Dendritic cell treated with granulocyte-macrophage colony-stimulating factor and Interleukin-4, amounts not matched to agents 40 ng/mL and 50 ng/mL, for 4 days (primary cell): Measurements from ENCODE around the gene SLC2A13.
"Not testable (repeated sequence)": the region's sequence is repeated elsewhere in the genome, so short reads cannot be mapped to it uniquely, and the experiment has no call there.

Experiments used
- H3K27ac Mint-ChIP-seq: one replicate; pipeline ENCODE4 v1.8.0; 2022; ENCODE audit warnings: mild to moderate bottlenecking, mixed read lengths
- H3K27me3 Mint-ChIP-seq: one replicate; pipeline ENCODE4 v1.8.0; 2022; ENCODE audit warnings: mild to moderate bottlenecking, mixed read lengths
- H3K36me3 Mint-ChIP-seq: one replicate; pipeline ENCODE4 v1.8.0; 2022; ENCODE audit warnings: low read depth, mixed read lengths
- H3K4me1 Mint-ChIP-seq: one replicate; pipeline ENCODE4 v1.8.0; 2022; ENCODE audit warnings: low read depth, mixed read lengths
- H3K4me3 Mint-ChIP-seq: one replicate; pipeline ENCODE4 v1.8.0; 2022; ENCODE audit warnings: mild to moderate bottlenecking, moderate library complexity, mixed read lengths
- H3K9me3 Mint-ChIP-seq: one replicate; pipeline ENCODE4 v1.8.0; 2022; ENCODE audit warnings: mixed read lengths
- intact Hi-C: fragments of 100-400 bp; cut with micrococcal nuclease; formaldehyde crosslinking; loops from one replicate; pipeline ENCODE4 v1.15.0; 2022

The SLC2A13 gene

DNA sequence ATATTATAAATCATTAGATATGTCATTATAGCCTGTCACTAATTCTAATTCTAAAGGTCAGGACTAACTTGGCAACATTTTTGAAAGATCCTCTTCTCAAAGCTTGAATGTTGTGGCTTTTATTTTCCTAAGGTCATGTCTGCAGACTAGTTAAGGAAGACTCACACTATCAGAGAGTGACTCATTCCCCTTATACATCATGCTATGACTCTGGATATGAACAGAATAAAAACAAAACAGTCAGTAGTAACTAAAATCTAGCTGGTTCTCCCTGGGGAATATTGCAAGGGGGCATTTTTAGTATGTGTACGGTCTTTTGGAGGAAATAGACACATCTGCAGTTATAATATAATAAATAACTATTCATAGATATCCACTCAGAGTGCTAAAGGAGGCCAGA is 170.6 kb downstream of the SLC2A13 start:
- Mint-ChIP-seq H3K36me3 (no peaks in the 10 kb centered on the region), H3K27ac (no peak overlapping the region), H3K27me3 (no peaks in the 10 kb centered on the region), H3K4me3 (no peak overlapping the region), H3K9me3 (no peaks in the 10 kb centered on the region), H3K4me1 (peaks cover 14% of the 10 kb centered on the region)
- intact Hi-C loops, result no loop called here

DNA sequence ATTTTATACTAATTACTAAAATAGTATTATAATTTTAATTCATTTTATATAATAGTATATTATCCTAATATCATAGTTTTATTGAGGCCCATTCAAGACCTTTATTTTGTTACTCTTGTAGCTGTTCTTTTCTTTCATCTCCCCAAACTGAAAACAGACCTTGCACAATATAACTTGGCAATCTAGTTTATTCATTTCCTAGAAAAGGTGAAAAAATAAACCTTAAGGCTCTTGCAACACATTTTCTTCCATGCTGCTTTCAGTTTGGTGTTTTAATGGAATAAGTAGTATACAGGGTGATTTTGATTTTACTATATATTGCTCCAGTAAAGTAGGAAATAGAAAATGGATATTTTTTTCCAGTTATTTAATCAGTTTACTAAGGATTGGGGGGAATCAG is 174.0 kb downstream of the SLC2A13 start:
- Mint-ChIP-seq H3K27me3 (no peaks in the 10 kb centered on the region), H3K4me1 (peaks cover 31% of the 10 kb centered on the region), H3K4me3 (no peak overlapping the region), H3K36me3 (no peaks in the 10 kb centered on the region), H3K27ac (no peak overlapping the region), H3K9me3 (no peaks in the 10 kb centered on the region)
- intact Hi-C loops, result no loop called here

DNA sequence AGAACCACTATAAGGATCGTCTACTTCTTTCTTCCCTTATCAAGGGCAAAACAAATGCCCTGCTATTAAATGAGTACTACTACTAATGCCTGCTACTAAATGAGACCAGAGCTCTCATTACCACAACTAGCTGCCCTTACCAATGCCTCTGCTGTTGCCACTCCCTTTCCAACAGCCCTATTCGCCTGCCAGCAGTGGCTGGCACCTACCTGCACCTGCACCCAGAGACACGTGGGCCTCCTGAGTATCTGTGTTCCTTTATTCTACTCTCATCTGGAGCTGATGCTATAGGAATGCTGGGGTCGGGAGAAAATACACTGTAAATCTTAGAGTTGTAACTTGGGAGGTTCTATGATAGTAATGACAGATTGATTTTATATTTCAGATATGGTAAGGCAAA is 174.7 kb downstream of the SLC2A13 start:
- Mint-ChIP-seq H3K36me3 (no peaks in the 10 kb centered on the region), H3K27ac (no peak overlapping the region), H3K9me3 (no peaks in the 10 kb centered on the region), H3K27me3 (no peaks in the 10 kb centered on the region), H3K4me1 (peaks cover 31% of the 10 kb centered on the region), H3K4me3 (no peak overlapping the region)
- intact Hi-C loops, result no loop called here

DNA sequence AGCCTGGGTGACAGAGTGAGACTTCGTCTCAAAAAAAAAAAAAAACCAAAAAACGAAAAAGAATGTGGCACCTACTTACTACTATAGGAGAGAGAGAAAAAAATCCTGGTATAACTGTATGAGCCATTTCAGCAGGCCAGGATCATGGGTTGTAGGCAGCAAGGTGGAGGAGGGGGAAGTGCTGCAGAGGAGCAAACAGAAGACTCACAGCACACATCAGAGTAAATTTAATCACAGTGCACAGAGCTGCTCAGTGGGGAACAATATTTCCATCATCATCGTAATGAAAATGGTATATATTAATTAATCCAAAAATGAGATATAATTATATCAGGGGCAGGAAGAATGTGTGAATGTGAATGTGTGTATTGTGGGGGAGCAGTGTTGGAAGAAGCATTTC is 175.8 kb downstream of the SLC2A13 start:
- H3K4me1 Mint-ChIP-seq, result peaks cover 31% of the 10 kb centered on the region
- no peaks in the 10 kb centered on the region for H3K27me3 Mint-ChIP-seq
- H3K9me3 Mint-ChIP-seq, result no peaks in the 10 kb centered on the region
- H3K36me3 Mint-ChIP-seq, result no peaks in the 10 kb centered on the region
- intact Hi-C loops, result no loop called here
- no peak overlapping the region for H3K27ac Mint-ChIP-seq
- no peak overlapping the region for H3K4me3 Mint-ChIP-seq

DNA sequence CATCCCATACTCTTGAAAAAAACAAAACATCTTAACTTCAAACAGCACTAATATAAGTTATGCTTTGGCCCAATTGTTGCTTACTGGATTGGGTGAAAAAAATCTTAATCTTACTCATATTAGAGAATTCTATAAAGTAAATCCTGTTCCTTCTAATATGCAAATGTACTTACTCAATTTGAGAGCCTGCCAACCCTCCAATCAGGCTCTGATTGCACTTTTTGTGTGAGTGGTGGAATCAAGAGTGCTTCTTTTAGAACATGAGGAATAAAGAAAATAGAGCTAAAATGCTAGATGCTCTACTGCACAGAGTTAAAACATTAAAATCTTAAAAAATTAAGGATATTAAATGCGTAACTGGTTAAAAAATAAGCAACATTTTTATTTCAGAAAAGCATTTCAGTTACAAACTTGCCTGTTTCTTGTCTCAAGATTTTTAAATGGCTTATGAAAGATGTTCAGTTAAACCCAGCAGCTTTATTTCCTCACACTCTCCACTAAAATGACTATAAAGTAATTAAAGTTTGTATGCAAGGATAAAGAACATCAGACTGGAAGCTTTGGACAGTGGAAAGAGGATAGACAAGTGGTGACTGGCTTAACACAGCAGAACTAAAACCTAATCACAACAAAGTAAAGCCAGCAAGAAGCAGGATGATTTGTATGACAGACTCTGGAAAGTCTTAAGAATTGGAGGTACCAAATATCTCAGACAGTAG is 177.5 kb downstream of the SLC2A13 start:
- peaks cover 33% of the 10 kb centered on the region for H3K4me1 Mint-ChIP-seq
- H3K27ac Mint-ChIP-seq, result no peak overlapping the region
- H3K9me3 Mint-ChIP-seq, result no peaks in the 10 kb centered on the region
- intact Hi-C loops, result no loop called here
- H3K4me3 Mint-ChIP-seq, result no peak overlapping the region
- no peaks in the 10 kb centered on the region for H3K36me3 Mint-ChIP-seq
- no peaks in the 10 kb centered on the region for H3K27me3 Mint-ChIP-seq

DNA sequence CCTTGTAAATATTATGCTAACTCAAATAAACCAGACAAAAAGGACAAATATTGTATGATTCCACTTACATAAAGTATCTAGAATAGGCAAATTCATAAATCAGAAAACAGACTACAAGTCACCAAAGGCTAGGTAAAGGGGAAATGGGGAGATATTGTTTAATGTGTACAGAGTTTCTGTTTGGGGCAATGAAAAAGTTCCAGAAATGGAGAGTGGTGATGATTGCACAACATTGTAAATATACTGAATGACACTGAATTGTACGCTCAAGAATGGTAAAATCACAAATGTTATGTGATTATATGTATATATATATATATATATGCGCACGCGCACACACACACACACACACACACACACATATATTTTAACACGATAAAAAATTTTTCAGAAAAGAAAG is 182.5 kb downstream of the SLC2A13 start:
- Mint-ChIP-seq H3K36me3 (no peaks in the 10 kb centered on the region), H3K9me3 (no peaks in the 10 kb centered on the region), H3K4me1 (peaks cover 15% of the 10 kb centered on the region), H3K27ac (no peak overlapping the region), H3K27me3 (no peaks in the 10 kb centered on the region), H3K4me3 (no peak overlapping the region)
- intact Hi-C loops, result no loop called here

DNA sequence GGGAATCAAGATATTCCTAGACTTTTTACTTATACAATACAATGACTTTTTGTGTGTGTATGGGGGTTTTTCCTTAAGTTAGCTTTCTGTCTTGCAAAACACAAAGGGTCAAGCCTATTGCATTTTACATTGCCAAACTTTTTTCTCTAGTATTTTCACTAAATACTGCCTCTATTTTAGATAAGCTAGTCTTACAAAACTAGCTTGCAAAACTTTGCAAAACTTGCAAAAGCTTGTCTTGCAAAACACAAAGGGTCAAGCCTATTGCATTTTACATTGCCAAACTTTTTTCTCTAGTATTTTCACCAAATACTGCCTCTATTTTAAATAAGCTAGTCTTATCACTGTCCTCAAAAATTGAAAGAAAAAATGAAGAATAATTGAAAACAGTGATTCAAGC is 183.3 kb downstream of the SLC2A13 start:
- intact Hi-C loops, H3K4me3 Mint-ChIP-seq, H3K36me3 Mint-ChIP-seq, H3K27me3 Mint-ChIP-seq, H3K9me3 Mint-ChIP-seq, H3K27ac Mint-ChIP-seq: not testable (repeated sequence)
- peaks cover 20% of the 10 kb centered on the region for H3K4me1 Mint-ChIP-seq

DNA sequence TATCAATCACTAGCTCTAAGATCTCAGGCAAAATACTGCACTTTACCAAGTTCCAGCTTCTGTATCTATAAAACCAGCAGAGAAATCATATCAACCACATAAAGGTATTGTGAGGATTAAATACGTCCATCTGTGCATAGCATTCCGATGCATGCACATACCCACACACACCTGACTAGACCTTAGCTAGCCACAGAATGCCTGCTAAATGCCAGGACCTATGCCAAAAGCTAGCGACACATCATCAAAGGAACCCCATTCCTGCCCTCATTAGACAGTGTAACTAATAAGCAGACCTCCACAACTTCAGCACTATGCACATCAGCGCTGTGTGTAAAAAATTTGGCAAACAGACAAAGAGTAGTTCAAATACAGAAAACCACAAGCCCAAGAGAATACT is 185.2 kb downstream of the SLC2A13 start:
- H3K9me3 Mint-ChIP-seq, result no peaks in the 10 kb centered on the region
- intact Hi-C loops, result no loop called here
- no peak overlapping the region for H3K27ac Mint-ChIP-seq
- no peaks in the 10 kb centered on the region for H3K27me3 Mint-ChIP-seq
- H3K36me3 Mint-ChIP-seq, result no peaks in the 10 kb centered on the region
- peaks cover 29% of the 10 kb centered on the region for H3K4me1 Mint-ChIP-seq
- H3K4me3 Mint-ChIP-seq, result no peak overlapping the region

DNA sequence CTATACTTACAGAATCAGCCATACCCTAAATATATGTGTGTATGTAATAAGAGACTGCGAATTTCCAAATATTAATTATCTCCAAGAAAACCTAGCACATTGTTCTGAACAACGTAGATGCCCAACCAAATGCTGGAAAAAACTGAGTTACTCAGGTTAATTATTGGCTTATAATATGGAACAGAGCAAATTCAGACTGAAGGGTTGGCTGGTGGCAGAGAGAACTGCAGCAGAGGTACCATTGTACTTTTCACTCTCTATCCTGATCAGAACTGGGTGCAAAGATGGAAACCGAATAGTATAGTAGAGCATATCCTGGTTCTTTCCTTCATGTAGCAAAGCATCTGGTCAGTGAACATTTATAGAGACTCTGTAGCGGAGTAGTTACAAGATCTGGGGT is 185.7 kb downstream of the SLC2A13 start:
- intact Hi-C loops, result no loop called here
- Mint-ChIP-seq H3K36me3 (no peaks in the 10 kb centered on the region), H3K4me1 (peaks cover 29% of the 10 kb centered on the region), H3K9me3 (no peaks in the 10 kb centered on the region), H3K27me3 (no peaks in the 10 kb centered on the region), H3K4me3 (no peak overlapping the region), H3K27ac (no peak overlapping the region)

DNA sequence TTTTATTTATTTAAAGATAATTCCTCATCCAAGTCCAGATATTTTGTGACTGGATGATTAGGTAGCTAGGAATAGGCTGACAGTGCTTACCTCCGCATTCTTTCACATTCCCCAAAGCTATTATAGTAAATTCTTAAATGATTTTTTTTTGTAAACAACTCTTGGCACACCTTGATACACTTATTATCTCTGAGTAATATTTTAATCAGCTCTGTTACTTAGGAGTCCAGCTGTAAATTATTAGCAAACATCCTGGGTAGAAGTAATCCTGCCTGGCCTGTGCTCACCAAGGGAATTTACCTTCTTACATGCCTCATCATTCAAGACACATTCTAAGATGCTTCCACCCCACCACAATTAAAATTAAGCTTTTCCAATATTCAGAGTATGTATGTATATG is 186.1 kb downstream of the SLC2A13 start:
- Mint-ChIP-seq H3K27ac (no peak overlapping the region), H3K9me3 (no peaks in the 10 kb centered on the region), H3K4me1 (peaks cover 29% of the 10 kb centered on the region), H3K4me3 (no peak overlapping the region), H3K27me3 (no peaks in the 10 kb centered on the region), H3K36me3 (no peaks in the 10 kb centered on the region)
- intact Hi-C loops, result no loop called here

DNA sequence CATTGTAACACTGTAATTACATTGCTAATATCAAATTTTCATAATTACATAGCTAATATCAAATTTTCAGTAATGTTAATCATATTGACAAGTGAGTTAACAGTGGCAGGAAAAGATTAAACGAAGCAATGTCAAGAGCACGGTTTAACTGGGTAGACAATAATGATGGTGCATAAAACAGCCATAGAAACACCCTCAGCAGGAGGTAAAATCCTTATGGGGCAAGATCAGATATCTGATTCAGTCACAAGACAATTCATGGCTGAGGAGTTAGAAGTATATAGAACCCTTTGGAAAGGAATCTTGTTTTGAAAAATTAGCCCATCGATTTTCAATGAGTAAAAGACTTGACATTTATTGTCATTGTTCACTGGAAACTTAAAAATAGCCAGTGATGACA is 190.6 kb downstream of the SLC2A13 start:
- Mint-ChIP-seq H3K4me3 (no peak overlapping the region), H3K27ac (no peak overlapping the region)

DNA sequence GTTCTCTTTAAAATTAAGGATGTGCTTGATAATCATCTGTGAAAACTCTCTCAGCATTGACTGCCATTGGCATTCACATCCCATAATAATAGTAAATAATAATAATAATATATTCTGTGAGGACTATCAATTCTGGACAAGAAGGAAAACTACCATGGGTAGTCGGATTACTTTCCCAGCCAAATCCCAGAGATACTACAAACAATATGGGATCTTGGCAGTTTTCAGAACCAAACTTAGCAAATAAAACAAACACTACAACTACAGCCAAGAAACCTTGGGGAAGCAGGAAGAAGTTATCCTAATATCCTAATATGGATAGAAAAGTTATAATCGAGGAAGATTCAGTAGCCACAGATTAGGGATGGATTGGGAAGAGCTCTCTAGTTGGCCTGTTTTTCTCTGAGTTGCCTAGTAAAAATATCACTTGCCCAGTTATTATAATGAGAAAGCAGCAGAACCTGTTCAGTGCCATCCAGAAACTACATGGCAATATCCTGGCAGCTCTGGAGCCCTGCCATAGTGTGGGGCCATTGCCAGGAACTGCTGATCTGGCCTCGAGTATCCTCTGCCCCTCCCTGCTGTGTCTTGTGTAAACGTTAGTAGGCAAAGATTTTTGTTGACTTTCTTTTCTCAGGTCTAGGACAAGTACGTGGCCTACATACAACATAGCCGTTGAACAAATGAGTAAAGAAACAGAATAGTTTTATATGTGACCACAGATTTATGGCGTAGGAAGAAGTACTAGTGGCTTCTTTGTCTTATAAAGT is 193.5 kb downstream of the SLC2A13 start:
- H3K27ac Mint-ChIP-seq, result no peak overlapping the region
- H3K27me3 Mint-ChIP-seq, result no peaks in the 10 kb centered on the region
- peaks cover 5% of the 10 kb centered on the region for H3K9me3 Mint-ChIP-seq
- H3K4me3 Mint-ChIP-seq, result no peak overlapping the region
- peaks cover 7% of the 10 kb centered on the region for H3K4me1 Mint-ChIP-seq
- intact Hi-C loops, result no loop called here
- no peaks in the 10 kb centered on the region for H3K36me3 Mint-ChIP-seq

More for the DNA sequence above, 190.6 kb downstream of the SLC2A13 start:
- no peaks in the 10 kb centered on the region for H3K36me3 Mint-ChIP-seq
- peaks cover 5% of the 10 kb centered on the region for H3K9me3 Mint-ChIP-seq
- intact Hi-C loops, result no loop called here
- peaks cover 14% of the 10 kb centered on the region for H3K4me1 Mint-ChIP-seq
- H3K27me3 Mint-ChIP-seq, result no peaks in the 10 kb centered on the region

DNA sequence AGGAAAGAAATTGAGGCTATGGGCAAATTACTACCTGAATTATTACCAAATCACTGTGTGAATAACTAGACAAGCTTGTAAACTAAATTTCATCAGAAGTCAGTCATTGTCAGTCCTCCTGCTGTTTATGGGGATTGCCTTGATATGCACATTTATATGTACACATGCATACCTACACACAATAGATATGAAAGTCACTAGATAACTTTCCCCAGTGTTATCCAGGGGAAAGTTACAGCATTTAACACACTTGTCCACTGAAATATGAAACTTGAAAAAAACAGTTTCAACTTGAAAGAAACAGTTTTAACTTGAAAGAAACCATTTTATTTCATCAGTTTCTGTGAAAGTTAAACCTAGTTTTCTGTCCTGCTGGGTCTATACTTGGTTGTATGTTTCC is 199.6 kb downstream of the SLC2A13 start:
- Mint-ChIP-seq H3K27me3 (no peaks in the 10 kb centered on the region), H3K27ac (no peak overlapping the region), H3K36me3 (no peaks in the 10 kb centered on the region), H3K4me1 (no peaks in the 10 kb centered on the region), H3K9me3 (no peaks in the 10 kb centered on the region), H3K4me3 (no peak overlapping the region)
- intact Hi-C loops, result no loop called here

DNA sequence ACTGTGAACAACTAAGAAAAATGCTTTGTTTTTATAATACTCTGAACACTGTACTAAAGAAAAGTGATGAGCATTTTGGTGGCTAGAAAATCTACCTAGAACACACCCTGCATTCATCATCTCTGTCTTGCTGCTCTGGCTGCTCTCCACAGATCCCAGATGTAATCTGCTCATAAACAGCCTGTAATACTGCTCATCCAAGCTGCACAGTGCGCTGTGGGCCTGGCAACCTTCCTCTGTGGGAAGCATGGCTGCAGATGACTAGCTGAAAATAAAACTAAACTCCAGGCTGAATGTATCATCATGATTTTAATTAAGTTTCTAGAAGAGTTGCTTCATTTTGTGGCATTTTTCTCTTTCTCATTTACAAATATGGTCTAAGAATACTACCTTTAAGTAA is 200.7 kb downstream of the SLC2A13 start:
- H3K4me1 Mint-ChIP-seq, result no peaks in the 10 kb centered on the region
- H3K27ac Mint-ChIP-seq, result no peak overlapping the region
- H3K36me3 Mint-ChIP-seq, result no peaks in the 10 kb centered on the region
- no peak overlapping the region for H3K4me3 Mint-ChIP-seq
- no peaks in the 10 kb centered on the region for H3K9me3 Mint-ChIP-seq
- intact Hi-C loops, result no loop called here
- H3K27me3 Mint-ChIP-seq, result no peaks in the 10 kb centered on the region

DNA sequence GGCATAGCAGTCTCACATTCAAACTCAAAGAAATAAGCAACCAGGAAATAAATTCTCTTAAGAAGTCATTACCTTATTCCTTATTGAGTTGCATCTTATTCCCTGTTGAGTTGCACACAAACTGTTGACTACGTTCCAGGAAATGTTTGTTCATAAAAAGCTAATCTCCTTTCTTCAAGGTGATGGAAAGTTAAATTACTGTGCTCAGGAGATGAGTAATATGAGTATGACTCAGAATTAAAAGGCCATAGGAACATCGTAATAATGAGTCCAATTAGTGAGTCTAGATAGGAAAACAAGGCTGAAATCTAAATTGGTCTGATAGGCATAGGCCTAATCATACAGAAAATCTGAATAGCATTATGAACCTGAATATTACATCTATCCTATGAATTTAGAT is 203.1 kb downstream of the SLC2A13 start:
- intact Hi-C loops, result no loop called here
- H3K27ac Mint-ChIP-seq, result no peak overlapping the region
- no peaks in the 10 kb centered on the region for H3K9me3 Mint-ChIP-seq
- no peaks in the 10 kb centered on the region for H3K4me1 Mint-ChIP-seq
- H3K4me3 Mint-ChIP-seq, result no peak overlapping the region
- no peaks in the 10 kb centered on the region for H3K27me3 Mint-ChIP-seq
- H3K36me3 Mint-ChIP-seq, result no peaks in the 10 kb centered on the region
